C4-2B (cell line): ENCODE data around the gene ZNF48.

ENCODE experiments used
- H3K27ac ChIP-seq: fragments of 450-650 bp; 2 replicates; pipeline ENCODE4 v1.5.1; 2017
- ZFX ChIP-seq: fragments of 450-650 bp; IDR thresholded peaks from 2 replicates; pipeline ENCODE4 v1.6.1; 2017
- TF ChIP-seq, protein P1 (sequence below): fragments of 450-650 bp; conservative IDR thresholded peaks from 2 replicates; pipeline ENCODE4 v1.5.1; 2017; ENCODE audit warnings: mild to moderate bottlenecking

The ZNF48 gene

DNA sequence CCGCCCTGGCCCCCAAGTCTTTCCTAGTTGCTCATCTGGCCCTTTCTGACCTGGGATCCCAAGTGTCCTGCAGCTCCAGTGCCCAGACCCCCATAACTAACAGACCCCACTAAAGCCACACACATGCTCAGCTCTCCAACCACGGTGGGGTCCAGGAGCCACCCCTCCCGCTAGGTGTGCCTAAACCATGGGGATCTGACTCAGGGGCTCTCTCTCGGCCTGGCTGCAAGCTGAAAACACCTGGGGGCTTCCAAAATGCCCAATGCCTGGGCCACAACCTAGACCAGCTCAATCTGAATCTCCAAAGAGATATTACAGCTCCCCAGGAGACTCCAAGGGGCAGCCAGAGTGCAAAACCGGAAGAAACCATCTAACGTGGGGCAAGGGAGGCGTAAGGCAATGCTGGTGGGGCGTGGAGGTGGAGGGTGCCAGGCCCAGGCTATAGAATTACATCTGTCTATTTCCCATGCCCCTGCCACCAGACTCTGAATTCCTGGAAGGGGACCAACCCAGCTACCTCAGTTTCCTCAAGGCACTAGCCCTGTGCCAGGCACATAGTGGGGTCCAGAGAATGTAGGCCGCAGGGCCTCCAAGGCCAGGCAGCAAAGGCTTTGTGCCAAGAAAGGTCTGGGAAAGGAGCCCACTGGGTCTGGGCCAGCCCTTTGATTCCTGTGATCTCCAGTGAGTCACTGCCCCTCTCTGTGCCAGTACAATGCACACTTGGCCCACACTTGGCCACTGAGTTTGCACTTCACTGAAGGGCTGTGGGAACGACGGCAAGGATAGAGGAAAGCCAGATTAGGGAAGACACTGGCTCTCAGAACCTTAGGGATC lies 43.4 kb upstream of the ZNF48 start:
- H3K27ac ChIP-seq, result peak overlapping the region; percentile 49

DNA sequence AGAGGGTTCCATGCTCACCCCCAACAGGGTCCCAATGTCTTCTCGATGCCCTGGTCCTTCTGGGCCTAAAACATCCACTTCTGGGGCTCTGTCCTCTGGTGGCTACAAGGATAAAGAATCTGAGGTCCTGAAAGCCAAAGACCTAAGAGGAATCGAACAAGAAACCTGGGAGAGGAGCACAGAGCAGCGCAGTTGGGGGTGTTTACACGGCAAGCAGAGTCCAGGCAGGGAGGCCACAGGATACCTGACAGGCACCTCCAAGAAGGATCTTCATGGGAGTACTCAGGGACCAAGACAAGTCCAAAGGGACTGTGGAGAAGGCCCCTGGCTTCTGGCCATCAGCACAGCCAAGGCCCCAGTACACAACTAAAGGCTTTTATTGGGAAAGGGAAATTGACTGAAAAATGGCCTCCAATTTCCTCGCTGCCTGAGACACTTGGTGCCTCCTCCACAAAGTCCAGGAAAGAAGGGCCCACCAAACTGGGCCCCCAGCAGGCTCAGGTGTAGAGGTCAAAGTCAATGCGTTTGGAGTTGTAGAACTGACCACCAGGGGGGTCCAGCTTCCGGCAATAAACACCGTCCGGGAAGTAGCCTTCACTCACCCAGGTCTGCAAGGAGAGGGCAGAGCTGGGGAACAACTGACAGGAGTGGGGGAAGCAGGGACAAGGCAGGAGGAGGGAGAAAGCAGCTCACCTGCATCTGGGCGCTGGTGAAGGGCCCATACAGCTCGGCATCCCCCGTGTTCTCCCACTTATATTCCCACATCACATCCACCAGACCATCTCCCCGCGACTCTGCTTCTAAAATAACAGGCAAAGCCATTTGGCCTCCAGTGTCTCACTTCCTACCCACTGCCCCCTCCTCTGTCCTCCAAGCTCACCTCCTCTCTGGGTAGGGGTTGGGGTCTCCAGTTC lies 42.5 kb upstream of the ZNF48 start:
- H3K27ac ChIP-seq, result peak overlapping the region; percentile 49
- TF ChIP-seq, protein P1, sequence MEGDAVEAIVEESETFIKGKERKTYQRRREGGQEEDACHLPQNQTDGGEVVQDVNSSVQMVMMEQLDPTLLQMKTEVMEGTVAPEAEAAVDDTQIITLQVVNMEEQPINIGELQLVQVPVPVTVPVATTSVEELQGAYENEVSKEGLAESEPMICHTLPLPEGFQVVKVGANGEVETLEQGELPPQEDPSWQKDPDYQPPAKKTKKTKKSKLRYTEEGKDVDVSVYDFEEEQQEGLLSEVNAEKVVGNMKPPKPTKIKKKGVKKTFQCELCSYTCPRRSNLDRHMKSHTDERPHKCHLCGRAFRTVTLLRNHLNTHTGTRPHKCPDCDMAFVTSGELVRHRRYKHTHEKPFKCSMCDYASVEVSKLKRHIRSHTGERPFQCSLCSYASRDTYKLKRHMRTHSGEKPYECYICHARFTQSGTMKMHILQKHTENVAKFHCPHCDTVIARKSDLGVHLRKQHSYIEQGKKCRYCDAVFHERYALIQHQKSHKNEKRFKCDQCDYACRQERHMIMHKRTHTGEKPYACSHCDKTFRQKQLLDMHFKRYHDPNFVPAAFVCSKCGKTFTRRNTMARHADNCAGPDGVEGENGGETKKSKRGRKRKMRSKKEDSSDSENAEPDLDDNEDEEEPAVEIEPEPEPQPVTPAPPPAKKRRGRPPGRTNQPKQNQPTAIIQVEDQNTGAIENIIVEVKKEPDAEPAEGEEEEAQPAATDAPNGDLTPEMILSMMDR, result no peak
- TF ChIP-seq ZFX, result no peak

More for the DNA sequence above, 43.4 kb upstream of the ZNF48 start:
- TF ChIP-seq, protein P1, result no peak
- TF ChIP-seq ZFX, result no peak

DNA sequence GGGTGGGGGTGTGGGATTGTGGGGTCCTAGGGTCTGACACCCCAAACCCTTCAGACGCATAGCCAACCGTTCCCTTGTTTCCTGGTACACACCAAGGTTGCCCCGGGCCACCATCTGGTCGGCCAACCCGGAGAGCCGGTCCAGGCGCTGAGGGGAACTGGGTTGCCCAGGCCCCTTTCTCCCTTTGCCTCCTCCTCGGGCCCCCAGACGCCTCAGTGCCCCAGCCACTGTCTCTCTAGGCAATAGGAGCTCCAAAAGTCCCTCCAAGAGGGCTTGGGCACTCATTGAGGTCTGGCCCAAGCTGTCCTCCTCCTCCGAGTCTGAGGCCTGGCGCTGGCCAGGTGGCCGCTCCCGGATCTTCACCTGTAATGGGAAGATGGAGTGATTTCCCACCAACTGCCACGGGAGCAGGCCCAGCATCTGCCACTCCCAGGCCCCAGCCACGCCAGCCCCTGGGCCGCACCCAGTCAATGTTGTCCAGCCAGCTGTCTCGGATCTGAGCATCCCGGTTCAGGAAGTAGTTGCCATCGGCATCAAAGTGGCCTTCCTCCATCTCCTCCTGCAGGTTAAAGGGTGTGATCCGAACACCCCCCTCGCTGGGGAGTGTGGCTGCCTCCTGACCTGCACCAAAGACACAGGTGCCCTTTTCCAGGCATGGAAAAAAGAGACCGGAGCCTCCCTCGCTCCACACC lies 41.6 kb upstream of the ZNF48 start:
- TF ChIP-seq, protein P1, result no peak
- no peak for TF ChIP-seq ZFX
- peak overlapping the region; percentile 95 for H3K27ac ChIP-seq

DNA sequence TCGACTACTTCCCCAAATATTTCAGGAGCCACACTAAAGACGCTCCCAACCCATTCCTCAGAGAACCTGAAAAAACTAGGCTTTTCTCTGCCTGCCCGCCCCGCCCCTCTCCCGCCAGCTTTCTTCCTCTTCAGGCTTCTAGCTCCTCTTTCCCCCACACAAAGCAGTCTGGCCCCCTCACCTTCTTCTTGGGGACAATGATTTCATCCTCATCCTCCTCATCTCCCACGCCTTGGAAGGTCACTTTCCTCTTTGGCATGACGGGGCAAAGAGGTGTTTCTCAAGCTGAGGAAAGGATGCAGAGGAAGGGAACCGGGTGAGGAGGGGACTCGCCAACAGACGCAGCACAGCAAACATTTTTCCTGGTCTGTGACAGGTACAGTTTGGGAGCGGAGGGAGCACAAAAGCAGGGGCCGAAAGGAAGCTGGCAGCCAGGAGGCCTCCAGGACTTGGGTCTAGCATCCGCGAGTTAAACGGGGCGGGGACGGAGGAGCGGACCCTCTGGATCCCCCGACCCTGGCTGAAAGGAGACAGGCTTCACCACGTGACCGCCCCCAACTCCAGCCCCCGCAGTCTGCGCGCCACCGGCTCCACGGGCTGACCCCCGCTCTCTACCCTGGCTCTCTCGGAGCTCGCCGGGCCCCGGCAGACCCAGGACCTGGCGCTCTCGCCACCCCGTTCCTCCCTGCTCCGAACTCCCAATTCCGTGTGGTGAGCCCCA lies 40.6 kb upstream of the ZNF48 start:
- TF ChIP-seq, protein P1, result no peak
- peak; percentile 39; the same call in 1 of the 2 replicates for TF ChIP-seq ZFX
- peak overlapping the region; percentile 95 for H3K27ac ChIP-seq

DNA sequence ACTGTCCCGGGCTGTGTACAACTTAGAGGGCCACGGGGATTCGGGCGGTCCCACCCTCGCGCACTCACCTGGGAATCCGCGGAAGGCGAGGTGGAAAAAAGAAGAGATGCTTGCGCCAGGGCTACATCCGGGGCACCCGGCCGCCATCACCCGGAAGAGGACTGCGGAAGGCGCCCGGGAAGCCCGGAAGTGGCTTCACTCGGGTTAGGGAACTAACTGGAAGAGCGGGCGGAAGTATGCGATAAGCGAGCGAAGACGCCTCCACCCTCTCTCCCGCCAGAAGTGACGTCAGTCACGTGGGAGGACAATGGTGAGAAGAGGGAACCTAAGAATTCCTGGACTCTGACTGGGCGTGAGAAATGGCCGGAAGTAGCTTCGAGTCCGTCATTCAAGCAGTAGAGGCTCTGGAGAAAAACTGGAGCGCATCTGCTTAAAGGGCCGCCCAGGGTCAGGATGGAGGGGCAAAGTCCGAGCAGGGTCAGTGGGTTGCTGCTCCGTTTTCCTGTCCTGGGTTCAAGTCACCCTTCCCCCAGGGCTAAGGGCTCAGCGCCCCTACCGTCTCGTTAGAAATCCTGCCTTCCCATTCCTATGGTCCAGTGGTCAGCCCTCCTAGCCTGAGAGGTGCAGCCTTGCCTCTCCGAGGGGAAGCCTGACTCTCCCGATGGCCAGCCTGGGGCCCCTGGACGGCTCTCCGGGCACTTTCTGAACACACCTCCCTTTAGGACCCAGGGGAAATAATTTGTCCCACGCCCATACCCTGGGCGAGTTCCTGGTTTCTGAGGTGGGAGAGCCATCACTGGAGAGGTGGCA lies 39.9 kb upstream of the ZNF48 start, which contains the start of gene CD2BP2:
Gene CD2BP2, minus strand, starts transcription at position 165 of the 810 bp plus-strand sequence. CDS start 627 bp downstream, outside the sequence.
- H3K27ac ChIP-seq, result peak within 1 kb of the TSS; percentile 95
- TF ChIP-seq ZFX, result no peak
- TF ChIP-seq, protein P1, result no peak

DNA sequence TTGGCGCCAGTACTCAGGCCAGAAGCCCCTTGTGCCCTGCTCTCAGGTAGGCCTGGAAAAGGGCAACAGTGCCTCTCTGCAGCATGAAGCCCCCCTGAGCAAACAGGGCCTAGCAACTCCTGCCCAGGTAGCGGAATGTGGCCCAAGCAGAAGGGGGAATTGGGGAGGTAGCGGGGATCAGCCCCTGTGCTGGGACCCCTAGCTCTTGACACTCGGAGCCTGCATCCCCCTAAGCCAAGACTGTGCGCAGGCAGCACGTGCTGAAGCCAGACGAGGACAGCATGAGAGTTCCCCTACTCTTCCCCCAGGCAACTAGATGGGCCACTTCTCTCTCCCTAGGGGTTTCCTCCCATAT lies 39.3 kb upstream of the ZNF48 start:
- TF ChIP-seq ZFX, result no peak
- TF ChIP-seq, protein P1, result no peak

More for the DNA sequence above, 39.3 kb upstream of the ZNF48 start:
- peak overlapping the region; percentile 95 for H3K27ac ChIP-seq
